Measurements from ENCODE around the gene PDZD8.

- TF ChIP-seq CTCF (IDR thresholded peaks at IDR 0.05; ENCODE audit: extremely low read depth in 1 of 2, insufficient read depth in 1 of 2, low read depth in 1 of 2, low read length in 2 of 2) (no peak), JUN (IDR thresholded peaks at IDR 0.05; ENCODE audit: borderline replicate concordance, insufficient read depth, insufficient read length, low read depth) (no peak), EZH2 (IDR thresholded peaks at IDR 0.05; ENCODE audit: borderline replicate concordance, low read depth, low read length, severe bottlenecking) (no peak), POLR2AphosphoS5 (IDR thresholded peaks at IDR 0.05; ENCODE audit: insufficient read depth, low read depth, low read length) (no peak), GATA2 (IDR thresholded peaks at IDR 0.05; ENCODE audit: insufficient read depth, insufficient read length, low read depth, low read length) (no peak), MAX (IDR thresholded peaks at IDR 0.05; ENCODE audit: insufficient read depth, insufficient read length) (no peak), POLR2A (IDR thresholded peaks at IDR 0.05; ENCODE audit: low read depth, low read length) (no peak), MYC (IDR thresholded peaks at IDR 0.05; ENCODE audit: low read depth, low read length) (no peak)
These were observed 102.8 kb downstream of the PDZD8 start for GRCh38 chr10:117272195-117273076.
